ENCODE data around the gene PIP5KL1. TPM values are rescaled to one million over a fixed set of nuclear protein-coding genes. Genes with fewer than 3 reads are reported as not detected.

The PIP5KL1 gene
- total RNA-seq, 1 experiment from 2014 or later: 3.4 TPM

DNA sequence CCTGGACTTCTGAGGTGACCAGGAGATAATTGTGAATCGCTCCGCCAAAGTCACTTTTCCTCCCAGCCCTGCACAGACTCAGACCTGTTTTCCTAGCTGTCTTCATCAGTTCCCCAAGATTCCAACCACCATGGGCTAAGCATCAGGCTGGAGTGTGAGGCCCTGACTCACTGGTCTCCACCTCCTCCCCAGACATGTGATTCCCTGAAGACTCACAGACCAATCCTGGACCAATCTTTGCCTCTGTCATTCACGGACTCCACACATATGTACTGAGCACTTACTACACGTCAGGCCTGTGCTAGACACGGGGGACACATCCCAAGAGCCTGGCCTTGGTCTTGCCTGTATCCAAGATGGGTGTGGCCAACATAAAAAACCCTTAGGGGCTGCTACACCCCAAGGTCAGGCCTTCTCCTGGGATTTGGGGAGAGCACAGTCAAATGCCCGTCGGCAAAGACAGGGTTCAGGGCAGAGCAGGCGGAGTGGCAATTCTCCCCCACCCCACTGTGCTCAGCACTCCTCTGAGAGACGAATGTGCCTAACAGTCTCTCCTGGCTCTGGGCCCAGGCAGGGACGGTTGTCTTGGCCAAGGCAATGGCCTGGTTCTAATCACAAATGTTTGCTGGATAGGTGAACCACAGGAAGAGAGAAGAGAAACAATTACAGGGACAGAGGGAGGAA lies 38.3 kb upstream of the PIP5KL1 start:
- DNase-seq (ENCODE audit: low spot score): peak; percentile 93

DNA sequence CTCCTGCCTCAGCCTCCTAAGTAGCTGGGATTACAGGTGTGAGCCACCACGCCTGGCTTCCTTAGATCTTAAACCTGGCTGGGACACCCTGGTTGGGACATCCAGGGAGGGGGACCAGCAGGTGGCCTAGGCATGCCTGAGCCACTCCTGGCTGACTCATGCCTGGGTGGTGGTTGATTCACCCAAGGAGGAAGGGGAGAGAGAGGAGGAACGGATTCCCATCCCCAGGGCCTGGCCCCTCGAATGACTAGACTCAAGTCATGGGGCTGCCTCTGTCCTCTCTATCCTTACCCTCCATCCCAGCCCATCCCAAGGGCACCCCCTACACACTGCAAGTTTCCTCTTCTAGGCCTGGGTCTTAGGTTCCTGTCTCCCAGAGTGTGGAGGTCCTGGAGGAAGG lies 37.5 kb upstream of the PIP5KL1 start:
- DNase-seq (ENCODE audit: low spot score): peak; percentile 96

DNA sequence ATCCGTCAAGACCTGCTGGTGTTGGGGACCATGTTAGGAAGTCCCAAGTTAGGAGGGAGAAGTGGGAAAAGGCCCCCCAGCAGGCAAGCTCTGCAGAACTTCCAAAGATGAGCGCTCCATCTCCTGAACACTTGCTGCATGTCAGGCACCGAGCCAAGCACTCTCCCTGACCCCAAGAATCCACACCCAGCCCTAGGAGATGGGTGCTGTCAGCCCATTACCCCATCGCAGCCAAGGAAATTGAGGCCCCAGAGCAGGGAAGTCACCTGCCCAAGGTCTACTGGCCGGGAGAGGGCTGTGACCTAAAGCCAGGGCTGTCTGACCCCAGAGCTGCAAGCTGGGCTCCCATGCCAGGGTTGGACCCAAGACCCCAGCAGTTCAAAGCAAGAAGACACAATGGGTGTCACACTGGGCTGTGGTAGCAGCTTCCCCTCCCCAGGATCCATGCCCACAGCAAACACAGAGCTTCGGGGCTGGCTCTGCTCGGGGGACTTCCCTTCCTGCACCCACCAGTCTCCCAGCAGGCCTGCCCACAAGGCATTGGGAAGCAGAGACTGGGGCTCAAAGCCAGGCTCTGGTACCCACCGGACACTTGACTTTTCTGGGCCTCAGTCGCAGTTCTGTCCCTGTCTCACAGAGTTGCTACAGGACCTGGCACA lies 36.7 kb upstream of the PIP5KL1 start:
- DNase-seq (ENCODE audit: low spot score): no peak

DNA sequence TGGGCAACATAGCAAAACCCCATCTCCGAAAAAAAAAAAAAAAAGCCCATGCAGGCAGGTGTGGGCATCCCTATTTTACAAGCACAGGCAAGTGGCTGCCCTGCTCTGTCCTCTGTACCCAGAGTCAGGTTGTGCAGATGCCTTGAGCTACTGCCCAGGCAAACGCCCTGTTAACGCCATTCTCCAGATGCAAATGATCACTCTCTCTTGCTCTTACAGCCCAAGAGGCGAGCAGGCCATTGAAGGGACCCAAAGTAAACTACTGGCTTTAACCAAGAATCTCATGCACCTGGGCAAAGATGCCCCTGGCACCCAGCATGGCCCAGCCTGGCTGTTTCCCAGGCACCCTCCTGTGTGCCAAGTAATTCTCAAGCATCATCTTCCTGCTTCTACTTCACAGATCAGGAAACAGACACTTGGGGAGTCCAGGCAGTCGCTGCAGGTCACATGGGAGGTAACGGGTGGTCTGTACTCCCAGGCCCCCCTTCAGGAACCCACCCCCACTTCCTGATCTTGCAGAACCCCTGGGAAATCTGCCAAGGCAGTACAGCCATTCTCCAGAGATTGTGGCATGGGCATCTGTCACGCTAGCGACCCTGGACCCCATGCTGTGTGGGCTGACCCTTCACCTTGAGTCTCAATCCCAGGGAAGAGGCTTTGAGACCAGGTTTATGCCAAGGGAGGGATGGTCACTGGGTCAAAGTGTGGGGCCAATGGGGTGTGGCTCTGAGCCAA lies 36.0 kb upstream of the PIP5KL1 start:
- peak; percentile 51 for DNase-seq (ENCODE audit: low spot score)

DNA sequence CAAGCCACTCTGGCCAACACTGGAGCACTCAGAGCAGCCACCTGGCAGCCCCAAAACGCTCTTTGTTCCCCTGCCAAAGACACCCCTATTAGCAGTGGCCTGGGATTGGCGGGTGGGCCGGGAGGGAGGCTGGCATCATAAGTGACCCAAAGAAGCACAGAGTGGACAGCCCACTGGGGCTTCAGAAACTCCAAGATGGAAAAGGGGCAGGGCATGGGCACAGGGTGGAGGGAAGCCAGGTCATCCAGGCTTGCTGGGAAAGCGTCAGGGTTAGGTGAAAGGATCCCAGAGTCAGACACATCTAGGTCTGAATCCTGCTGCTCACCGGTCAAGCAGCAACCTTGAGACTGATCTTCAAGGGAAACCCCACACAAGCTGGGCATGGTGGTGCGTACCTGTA lies 35.4 kb upstream of the PIP5KL1 start:
- no peak for DNase-seq (ENCODE audit: low spot score)

DNA sequence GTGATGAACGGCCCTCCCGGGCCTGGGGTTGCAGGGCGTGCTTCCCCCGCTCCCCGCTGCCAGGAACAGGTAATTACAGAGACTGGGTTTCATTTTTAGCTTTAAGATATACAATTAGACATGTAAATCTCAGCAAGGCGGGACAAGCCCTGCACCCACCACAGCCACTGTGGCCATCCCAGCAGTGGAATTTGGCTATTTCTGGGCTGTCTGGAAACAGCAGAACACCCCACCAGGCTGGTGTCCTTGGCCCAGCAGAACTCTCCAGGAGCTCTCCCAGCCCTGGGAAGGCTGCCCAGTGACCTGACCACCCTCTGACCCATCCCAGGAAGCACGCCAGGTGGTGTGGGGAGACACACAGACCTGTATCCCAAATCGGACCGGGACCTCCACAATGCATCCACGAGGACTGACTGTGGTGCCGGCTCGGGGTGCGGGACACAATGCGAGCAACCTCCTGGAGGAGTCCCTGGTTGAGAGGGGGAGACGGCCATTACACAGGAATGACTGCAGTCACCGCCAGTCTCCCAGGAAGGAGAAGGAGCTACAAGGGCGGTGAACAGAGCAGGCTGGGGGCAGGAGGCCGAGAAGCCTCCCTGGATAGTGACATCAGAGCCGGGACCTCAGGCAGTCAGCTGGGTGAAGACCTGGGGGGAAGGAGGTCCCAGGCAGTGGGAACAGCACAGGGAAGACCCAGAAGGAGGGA lies 32.9 kb upstream of the PIP5KL1 start:
- peak; percentile 59 for DNase-seq (ENCODE audit: low spot score)

DNA sequence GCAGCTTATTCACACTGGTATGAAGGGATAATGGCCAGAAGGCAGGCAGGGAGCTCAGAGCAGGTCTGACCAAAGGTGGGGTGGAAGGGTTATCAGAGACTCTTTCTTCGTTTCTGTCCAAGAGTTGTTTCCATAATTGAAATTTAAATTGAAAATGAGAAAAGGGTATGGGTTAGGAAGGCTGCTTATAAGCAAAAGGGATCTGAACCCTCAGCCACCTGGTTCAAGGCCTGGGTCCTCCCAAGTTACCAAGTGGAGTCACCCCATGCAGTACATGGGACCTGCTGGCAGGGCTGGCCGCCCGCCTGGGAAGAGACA lies 32.4 kb upstream of the PIP5KL1 start:
- no peak for DNase-seq (ENCODE audit: low spot score)

DNA sequence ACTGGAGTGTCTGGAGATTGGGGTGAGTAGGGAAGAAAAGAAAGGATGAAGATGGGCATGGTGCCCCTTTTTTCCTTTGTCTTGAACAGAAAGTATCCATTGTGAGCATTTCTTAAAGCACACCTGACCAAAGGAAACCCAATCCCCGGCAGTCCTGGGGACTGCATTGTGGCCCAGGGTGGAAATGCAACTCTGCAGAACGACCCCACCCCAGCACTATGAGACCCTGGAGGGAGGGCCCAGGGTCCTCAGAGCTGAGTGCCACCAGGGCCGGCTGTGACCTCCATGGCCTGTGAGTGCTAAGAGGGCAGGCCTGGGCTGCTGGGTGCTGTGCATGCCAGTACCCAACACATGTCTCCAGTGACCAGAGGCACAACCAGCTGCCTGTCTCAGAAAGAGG lies 31.7 kb upstream of the PIP5KL1 start:
- no peak for DNase-seq (ENCODE audit: low spot score)

DNA sequence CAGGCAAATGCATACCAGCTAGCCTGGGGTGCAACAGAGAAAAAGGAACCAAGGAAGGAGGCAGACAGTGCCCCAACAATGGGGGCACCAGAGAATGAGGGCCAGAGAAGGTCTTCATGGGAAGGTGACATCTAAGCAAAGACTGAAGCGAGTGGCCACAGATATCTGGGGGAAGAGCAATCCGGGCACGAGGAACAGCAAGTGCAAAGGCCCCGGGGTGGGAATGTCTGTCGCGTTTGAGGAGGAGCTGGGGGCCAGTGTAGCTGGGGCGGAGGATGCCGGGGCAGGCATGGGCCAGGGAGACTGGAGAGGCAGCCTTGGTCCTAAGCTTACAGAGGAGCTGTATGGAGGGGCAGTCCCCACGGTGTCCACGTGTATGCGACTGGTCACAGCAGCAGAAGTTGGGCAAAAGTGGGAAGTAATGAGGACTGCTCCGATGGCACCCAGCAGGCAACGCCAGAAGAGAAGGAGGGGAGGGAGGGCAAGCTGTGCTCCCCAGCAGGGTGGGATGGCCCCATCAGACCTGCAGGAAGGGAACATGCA lies 31.1 kb upstream of the PIP5KL1 start:
- no peak for DNase-seq (ENCODE audit: low spot score)

DNA sequence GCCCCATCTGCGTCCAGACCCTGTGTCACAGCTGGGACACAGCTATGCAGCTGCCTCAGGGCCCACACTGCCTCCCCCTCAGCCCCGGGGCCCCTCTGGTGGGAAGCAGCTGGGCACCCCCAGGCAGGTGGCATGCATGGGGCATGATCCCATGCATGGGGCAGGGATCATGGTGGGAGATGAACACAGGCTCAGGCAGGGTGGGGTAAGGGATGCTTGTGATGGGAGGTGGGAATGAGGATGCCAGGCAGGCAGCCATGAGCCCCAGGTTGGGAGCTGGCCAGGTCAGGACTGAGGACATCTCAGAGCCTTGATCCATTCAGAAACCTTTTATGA lies 30.5 kb upstream of the PIP5KL1 start:
- no peak for DNase-seq (ENCODE audit: low spot score)

DNA sequence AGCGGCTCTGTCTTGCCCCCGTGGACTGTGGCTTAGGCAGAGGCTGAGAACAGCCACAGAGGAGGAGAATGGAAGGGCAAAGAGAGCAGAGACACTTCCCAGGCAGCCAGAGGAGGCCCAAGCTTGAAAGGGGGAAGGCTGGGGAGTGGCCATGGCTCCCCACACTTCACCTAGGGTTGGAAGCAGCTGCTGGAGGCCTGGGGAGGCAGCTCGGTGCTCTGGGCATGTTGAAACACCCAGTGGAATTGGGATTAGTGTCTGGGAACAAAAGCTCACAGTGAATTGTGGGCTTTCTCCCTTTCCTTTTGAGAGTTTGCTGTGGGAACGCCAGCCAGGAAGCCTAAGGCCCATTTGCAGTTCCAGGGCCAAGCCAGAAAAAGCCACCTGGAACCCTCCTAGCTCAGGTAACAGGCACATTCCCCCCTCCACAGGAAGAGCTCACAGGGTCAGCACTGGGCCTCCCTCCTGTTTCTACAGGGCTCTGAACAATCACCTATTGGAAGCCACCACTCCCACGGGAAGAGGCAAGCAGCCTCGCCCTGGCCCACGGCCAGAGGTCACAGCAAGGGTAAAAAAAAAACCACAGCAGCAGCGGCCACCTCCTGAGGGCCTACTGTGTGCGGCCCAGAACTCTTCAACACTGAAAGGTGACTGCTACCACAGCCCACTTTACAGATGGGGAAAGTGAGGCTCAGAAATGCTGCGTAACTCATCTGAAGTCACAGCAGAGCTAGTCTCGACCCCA lies 30.0 kb upstream of the PIP5KL1 start:
- no peak for DNase-seq (ENCODE audit: low spot score)

DNA sequence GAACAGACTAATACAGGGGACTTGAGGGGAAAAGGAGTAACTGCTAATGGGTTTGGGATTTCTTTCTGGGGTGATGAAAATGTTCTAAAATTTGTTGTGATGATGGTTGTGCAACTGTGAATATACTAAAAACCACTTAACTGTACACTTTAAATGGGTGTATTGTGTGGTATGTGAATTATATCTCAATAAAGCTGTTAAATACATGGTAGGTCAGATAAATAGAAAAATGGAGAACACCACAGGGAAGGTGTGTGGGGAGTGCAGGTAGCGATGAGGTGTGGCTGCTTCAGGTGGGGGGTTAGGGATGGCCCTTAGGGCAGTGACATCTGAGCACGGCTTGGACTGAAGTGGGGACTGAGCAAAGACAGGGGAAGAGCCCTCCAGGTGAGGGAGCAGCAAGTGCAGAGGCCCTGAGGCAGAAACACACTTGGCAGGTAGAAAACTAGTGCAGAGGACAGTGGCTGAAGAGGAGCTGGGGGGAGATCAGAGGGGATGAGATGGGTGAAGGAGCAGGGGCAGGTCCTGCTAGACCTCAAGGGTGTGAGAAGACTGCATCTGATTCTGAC lies 29.3 kb upstream of the PIP5KL1 start:
- DNase-seq (ENCODE audit: low spot score): no peak

DNA sequence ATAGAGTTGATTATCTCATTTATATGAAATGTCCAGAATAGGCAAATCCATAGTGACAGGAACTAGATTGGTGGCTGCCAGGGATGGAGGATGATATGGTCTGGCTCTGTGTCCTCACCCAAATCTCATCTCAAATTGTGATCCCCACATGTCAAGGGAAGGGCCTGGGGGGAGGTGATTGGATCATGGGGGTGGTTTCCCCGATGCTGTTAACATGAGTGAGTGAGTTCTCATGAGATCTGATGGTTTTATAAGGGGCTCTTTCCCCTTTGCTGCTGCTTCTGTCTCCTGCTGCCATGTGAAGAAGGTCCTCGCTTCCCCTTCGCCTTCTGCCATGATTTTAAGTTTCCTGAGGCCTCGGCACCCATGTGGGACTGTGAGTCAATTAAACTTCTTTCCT lies 28.8 kb upstream of the PIP5KL1 start:
- DNase-seq (ENCODE audit: low spot score): no peak

DNA sequence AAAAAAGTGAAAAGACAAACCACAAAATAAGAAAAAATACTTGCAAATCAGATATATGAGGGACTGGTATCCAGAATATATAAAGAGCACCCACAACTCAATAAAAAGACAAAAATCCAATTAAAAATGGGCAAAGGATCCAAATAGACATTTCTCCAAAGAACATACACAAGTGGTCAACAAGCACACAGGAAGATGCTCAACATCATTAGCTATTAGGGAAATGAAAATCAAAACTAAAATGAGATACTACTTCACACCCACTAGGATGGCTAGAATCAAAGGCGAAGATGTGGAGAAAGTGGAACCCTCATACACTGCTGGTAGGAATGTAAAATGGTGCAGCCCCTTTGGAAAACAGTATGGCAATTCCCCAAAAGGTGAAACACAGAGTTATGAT lies 28.2 kb upstream of the PIP5KL1 start:
- no peak for DNase-seq (ENCODE audit: low spot score)

DNA sequence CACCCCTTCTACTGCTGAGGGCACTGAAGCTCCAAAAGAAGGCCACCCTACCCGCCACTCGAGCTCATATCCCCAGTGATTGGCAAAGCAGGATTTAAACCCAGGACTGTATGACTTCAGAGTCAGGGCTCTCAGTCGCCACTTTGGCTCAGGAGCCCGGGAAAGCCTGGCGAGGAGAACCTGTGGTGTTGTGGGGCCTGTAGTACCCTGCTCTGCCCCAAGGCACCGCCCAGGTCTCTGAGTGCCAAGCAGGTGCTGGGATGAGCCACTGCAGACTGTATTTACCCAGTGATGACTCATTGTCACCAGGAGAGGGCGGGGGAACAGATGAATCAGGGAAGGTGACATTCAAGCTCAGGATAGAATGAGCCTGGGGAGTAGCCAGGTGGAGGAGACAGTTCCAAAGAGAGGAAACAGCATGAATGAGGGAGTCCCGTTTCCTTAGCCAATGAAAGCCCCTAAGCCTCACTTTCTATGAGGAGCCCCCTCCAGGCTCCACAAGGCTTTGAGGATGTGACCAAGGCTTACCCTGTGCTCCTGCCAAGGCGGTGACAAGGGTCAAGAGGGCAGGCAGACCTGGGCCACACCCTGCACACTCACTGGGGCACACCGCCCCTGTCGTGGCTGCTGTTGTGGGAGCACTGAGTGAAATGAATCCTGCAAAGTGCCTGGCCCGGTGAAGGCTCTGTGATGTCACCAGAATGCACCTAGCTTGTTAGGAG lies 24.9 kb upstream of the PIP5KL1 start:
- DNase-seq (ENCODE audit: low spot score): peak; percentile 97

DNA sequence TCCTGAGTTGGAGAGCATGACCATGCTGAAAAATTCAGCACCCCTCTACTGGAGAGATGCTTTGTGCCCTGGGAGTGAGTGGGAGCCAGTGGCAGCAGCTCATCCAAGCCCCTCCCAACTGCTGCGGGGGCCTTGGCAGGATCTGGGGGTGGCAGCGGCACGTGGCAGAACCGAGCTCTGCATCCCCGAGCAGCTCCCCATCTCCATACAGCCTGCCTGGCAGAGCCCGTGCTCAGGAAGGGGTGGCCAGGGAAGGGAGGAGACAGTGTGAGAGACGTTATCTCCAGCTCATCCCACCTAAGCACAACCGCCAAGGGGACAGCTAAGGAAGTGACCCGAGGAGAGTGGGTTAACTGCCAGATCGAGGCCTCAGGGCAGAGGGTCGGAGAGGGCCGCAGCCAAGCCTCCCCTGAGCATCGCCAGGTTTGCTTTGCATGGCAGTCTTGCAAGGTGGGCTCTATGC lies 24.3 kb upstream of the PIP5KL1 start:
- no peak for DNase-seq (ENCODE audit: low spot score)

DNA sequence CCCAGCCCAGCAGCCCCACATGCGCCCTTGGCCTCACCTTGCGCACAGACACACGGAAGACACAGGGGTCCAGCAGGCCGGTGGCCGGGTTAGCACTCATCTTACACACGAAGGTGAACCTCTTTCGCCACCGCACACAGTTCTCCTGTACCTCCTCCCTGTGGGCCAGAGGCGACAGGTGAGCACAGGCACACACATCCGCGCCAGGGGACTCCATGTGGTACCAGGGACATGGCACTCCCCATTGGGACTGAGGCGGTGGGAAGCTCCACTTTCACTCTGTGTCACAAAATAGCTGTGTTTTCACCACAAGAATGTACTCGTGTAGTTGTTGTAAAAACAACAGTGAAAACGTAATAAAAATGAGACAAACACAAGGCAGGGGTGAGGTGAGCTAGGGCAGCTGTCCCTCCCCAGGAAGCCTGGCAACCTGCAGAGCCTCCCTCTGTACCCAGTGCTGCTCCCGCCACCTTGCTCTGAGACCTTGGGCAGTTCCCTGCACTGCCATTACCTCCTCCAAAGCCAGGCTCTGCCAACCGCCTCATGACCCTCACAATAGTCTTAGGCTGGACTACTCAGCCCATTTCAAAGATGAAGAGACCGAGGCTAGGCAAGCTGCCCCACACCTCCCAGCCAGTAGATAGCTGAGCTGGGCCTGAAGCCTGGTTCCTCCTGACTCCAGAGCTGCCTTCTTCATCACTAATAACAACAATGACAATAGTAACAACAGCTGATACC lies 23.4 kb upstream of the PIP5KL1 start:
- DNase-seq (ENCODE audit: low spot score): no peak

DNA sequence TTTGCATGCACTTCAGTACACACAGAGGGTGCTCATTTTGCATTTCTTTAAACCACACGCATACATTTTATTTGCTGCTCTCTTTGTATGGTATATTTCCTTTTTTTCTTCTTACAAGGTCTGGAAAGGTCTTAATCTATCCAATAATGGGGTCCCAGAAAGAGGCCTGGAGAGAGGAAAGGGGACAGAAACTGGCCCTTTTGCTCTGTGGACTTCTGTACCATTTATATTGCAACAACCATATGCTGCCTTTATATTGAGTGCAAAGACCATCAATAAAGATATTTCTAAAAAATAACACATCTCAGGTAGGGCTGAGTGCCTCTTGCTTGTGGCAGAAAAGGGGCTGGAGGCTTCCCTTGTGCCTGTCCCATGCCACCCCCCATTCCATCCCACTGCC lies 22.6 kb upstream of the PIP5KL1 start:
- no peak for DNase-seq (ENCODE audit: low spot score)

DNA sequence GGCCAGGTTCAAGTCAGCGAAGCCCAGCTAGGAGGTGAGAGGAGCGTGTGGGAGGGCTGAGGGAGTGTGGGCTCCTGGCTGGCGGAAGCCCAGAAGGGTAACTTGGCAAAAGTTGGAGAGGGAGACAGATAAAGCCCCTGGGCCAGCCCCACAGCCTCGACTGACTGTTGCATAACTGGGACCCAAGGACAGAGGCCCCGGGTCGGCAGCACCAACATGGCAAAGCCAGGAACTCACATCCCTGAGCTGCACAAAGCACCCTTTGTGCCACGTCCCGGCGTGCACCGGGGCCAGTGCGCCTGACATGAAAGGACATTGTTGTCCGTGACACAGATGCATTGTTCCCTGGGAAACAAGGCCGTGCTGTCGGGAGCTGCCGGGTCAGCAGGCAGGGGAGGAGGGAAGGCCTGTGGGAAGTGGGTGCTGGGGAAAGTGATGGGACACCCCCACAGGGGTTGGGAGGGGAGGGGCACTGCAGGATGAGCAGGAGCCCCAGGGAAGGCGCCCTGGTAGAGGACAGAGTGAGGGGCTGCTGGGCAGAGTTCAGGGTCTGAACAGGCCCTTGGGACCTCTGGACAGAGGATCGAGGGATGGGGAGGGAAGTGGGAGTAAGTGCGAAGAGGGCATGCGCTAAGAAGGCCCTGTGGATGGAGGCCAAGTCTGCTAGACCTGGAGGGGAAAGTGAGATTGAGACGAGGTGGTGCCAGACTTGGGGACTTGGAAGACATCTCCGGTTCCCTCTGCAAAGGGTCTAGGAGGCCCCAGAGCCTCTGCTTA lies 20.1 kb upstream of the PIP5KL1 start:
- no peak for DNase-seq (ENCODE audit: low spot score)

Measured in A172 (cell line).